ENCODE data around the gene MORC2.

Gene MORC2

DNA sequence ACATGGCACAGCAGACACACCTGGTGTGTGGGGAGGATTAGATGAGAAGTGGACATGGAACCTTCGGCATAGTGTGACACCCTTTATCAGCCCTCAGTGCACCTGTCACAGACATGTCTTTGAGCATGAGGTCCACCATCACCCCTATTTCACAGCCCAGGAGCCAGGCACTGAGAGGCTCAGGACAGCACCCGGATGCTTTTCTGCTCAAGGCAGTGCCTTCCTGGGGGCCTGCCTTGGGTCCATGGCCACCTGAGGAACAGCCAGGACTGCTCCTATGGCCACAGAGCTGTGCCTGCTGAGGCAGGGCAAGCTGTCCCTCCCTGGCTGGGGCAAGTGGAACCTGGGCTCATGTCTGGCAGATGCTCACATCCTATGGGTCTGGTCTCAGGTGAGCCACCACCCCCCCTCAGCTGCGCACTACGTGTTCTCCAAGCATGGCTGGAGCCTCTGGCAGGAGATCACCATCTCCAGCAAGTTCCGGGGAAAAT is 75.8 kb downstream of the MORC2 start:
- Histone ChIP-seq H3K9ac (ENCODE audit: low read depth, low read length) (no peak overlapping the region), H3K9me3 (replicated peaks; ENCODE audit: low read length) (no peaks in the 10 kb centered on the region), H3K4me1 (ENCODE audit: control insufficient read depth, insufficient read depth, low read length) (no peaks in the 10 kb centered on the region), H3K27me3 (ENCODE audit: control insufficient read depth, insufficient read depth, low read length) (no peaks in the 10 kb centered on the region), H3K4me3 (ENCODE audit: low read length) (no peak overlapping the region), H3K36me3 (ENCODE audit: insufficient read depth, low read length) (peaks cover 3% of the 10 kb centered on the region), H3K4me2 (ENCODE audit: low read length) (no peak overlapping the region)

- no peaks in the 10 kb centered on the region for H3K9me3 ChIP-seq (replicated peaks; ENCODE audit: low read length)
- H3K4me3 ChIP-seq (ENCODE audit: low read length): no peak overlapping the region
- no peaks in the 10 kb centered on the region for H3K27me3 ChIP-seq (ENCODE audit: control insufficient read depth, insufficient read depth, low read length)
- no peaks in the 10 kb centered on the region for H3K4me1 ChIP-seq (ENCODE audit: control insufficient read depth, insufficient read depth, low read length)
- no peak overlapping the region for H3K4me2 ChIP-seq (ENCODE audit: low read length)
- peaks cover 3% of the 10 kb centered on the region for H3K36me3 ChIP-seq (ENCODE audit: insufficient read depth, low read length)
- H3K9ac ChIP-seq (ENCODE audit: low read depth, low read length): no peak overlapping the region
Measured at GRCh38 chr22:30892286-30892685, 76.3 kb downstream of the MORC2 start.

DNA sequence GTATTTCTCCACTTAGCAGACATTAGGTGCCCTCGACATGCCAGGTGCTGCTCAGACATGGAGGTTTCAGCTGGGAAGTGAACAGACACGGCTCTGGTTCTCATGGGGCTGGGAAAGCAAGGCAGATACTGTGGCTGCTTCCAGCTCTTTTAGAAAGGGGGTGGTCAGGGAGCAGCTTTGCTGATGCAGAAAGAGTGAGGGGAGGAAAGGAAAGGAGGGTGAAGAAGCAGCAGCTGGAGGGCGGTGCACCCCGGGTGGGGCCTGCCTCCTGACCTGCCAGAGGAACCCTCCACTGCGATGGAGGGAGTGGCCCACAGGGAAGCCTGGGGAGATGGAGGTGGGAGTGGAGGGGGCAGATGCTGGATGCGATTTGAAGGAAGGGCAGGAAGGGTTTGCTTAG is 76.8 kb downstream of the MORC2 start:
- peaks cover 3% of the 10 kb centered on the region for H3K36me3 ChIP-seq (ENCODE audit: insufficient read depth, low read length)
- no peak overlapping the region for H3K4me2 ChIP-seq (ENCODE audit: low read length)
- H3K9ac ChIP-seq (ENCODE audit: low read depth, low read length): no peak overlapping the region
- no peaks in the 10 kb centered on the region for H3K9me3 ChIP-seq (replicated peaks; ENCODE audit: low read length)
- no peaks in the 10 kb centered on the region for H3K4me1 ChIP-seq (ENCODE audit: control insufficient read depth, insufficient read depth, low read length)
- no peaks in the 10 kb centered on the region for H3K27me3 ChIP-seq (ENCODE audit: control insufficient read depth, insufficient read depth, low read length)
- no peak overlapping the region for H3K4me3 ChIP-seq (ENCODE audit: low read length)

- H3K27me3 ChIP-seq (ENCODE audit: control insufficient read depth, insufficient read depth, low read length): no peaks in the 10 kb centered on the region
- no peak overlapping the region for H3K4me3 ChIP-seq (ENCODE audit: low read length)
- H3K4me1 ChIP-seq (ENCODE audit: control insufficient read depth, insufficient read depth, low read length): no peaks in the 10 kb centered on the region
- H3K4me2 ChIP-seq (ENCODE audit: low read length): no peak overlapping the region
- no peaks in the 10 kb centered on the region for H3K9me3 ChIP-seq (replicated peaks; ENCODE audit: low read length)
- peaks cover 3% of the 10 kb centered on the region for H3K36me3 ChIP-seq (ENCODE audit: insufficient read depth, low read length)
- H3K9ac ChIP-seq (ENCODE audit: low read depth, low read length): no peak overlapping the region
Measured at GRCh38 chr22:30891443-30891755, 77.2 kb downstream of the MORC2 start.

- Histone ChIP-seq H3K4me3 (ENCODE audit: low read length) (no peak overlapping the region), H3K9ac (ENCODE audit: low read depth, low read length) (no peak overlapping the region)
Measured at GRCh38 chr22:30890686-30891442, 77.7 kb downstream of the MORC2 start.

GRCh38 chr22:30889996-30890480 is 78.5 kb downstream of the MORC2 start:
- H3K4me2 ChIP-seq (ENCODE audit: low read length): no peak overlapping the region
- H3K4me3 ChIP-seq (ENCODE audit: low read length): no peak overlapping the region
- no peaks in the 10 kb centered on the region for H3K9me3 ChIP-seq (replicated peaks; ENCODE audit: low read length)
- no peaks in the 10 kb centered on the region for H3K27me3 ChIP-seq (ENCODE audit: control insufficient read depth, insufficient read depth, low read length)
- H3K4me1 ChIP-seq (ENCODE audit: control insufficient read depth, insufficient read depth, low read length): no peaks in the 10 kb centered on the region
- peaks cover 3% of the 10 kb centered on the region for H3K36me3 ChIP-seq (ENCODE audit: insufficient read depth, low read length)
- H3K9ac ChIP-seq (ENCODE audit: low read depth, low read length): no peak overlapping the region

More at GRCh38 chr22:30890686-30891442, 77.7 kb downstream of the MORC2 start:
- no peaks in the 10 kb centered on the region for H3K9me3 ChIP-seq (replicated peaks; ENCODE audit: low read length)
- no peaks in the 10 kb centered on the region for H3K27me3 ChIP-seq (ENCODE audit: control insufficient read depth, insufficient read depth, low read length)
- H3K4me1 ChIP-seq (ENCODE audit: control insufficient read depth, insufficient read depth, low read length): no peaks in the 10 kb centered on the region
- H3K4me2 ChIP-seq (ENCODE audit: low read length): no peak overlapping the region
- peaks cover 3% of the 10 kb centered on the region for H3K36me3 ChIP-seq (ENCODE audit: insufficient read depth, low read length)

- no peak overlapping the region for H3K4me3 ChIP-seq (ENCODE audit: low read length)
- H3K9me3 ChIP-seq (replicated peaks; ENCODE audit: low read length): no peaks in the 10 kb centered on the region
- H3K36me3 ChIP-seq (ENCODE audit: insufficient read depth, low read length): peaks cover 3% of the 10 kb centered on the region
- no peak overlapping the region for H3K9ac ChIP-seq (ENCODE audit: low read depth, low read length)
- no peaks in the 10 kb centered on the region for H3K4me1 ChIP-seq (ENCODE audit: control insufficient read depth, insufficient read depth, low read length)
- H3K4me2 ChIP-seq (ENCODE audit: low read length): no peak overlapping the region
- H3K27me3 ChIP-seq (ENCODE audit: control insufficient read depth, insufficient read depth, low read length): no peaks in the 10 kb centered on the region
Measured at GRCh38 chr22:30889268-30889995, 79.1 kb downstream of the MORC2 start.

DNA sequence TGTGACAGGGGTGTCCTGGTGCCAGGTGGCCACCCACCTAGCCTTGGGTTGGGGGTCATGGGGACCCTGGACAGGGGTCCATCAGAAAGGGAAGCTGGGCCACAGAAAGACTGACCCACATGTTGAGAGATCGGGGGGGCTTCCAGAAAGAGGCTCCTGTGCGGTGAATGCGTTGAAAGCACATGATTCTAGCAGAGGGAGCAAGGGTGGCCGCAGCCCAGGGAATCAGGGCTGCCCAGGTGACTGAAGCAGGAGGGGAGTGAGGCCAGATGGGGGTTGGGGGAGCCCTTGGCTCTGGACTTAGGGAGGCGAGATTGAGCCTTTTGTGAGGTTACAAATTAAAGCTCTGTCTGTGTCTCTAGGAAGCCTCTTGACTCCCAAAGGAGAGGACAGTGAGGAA is 80.7 kb downstream of the MORC2 start:
- no peaks in the 10 kb centered on the region for H3K36me3 ChIP-seq (ENCODE audit: insufficient read depth, low read length)
- H3K9me3 ChIP-seq (replicated peaks; ENCODE audit: low read length): no peaks in the 10 kb centered on the region

GRCh38 chr22:30887453-30887852 is 81.1 kb downstream of the MORC2 start:
- H3K4me2 ChIP-seq (ENCODE audit: low read length): no peak overlapping the region
- no peak overlapping the region for H3K4me3 ChIP-seq (ENCODE audit: low read length)
- no peaks in the 10 kb centered on the region for H3K36me3 ChIP-seq (ENCODE audit: insufficient read depth, low read length)
- H3K27me3 ChIP-seq (ENCODE audit: control insufficient read depth, insufficient read depth, low read length): no peaks in the 10 kb centered on the region
- H3K9ac ChIP-seq (ENCODE audit: low read depth, low read length): no peak overlapping the region
- H3K9me3 ChIP-seq (replicated peaks; ENCODE audit: low read length): no peaks in the 10 kb centered on the region
- no peaks in the 10 kb centered on the region for H3K4me1 ChIP-seq (ENCODE audit: control insufficient read depth, insufficient read depth, low read length)

More for the DNA sequence above, 80.7 kb downstream of the MORC2 start:
- Histone ChIP-seq H3K9ac (ENCODE audit: low read depth, low read length) (no peak overlapping the region), H3K4me3 (ENCODE audit: low read length) (no peak overlapping the region), H3K4me1 (ENCODE audit: control insufficient read depth, insufficient read depth, low read length) (no peaks in the 10 kb centered on the region), H3K27me3 (ENCODE audit: control insufficient read depth, insufficient read depth, low read length) (no peaks in the 10 kb centered on the region), H3K4me2 (ENCODE audit: low read length) (no peak overlapping the region)

DNA sequence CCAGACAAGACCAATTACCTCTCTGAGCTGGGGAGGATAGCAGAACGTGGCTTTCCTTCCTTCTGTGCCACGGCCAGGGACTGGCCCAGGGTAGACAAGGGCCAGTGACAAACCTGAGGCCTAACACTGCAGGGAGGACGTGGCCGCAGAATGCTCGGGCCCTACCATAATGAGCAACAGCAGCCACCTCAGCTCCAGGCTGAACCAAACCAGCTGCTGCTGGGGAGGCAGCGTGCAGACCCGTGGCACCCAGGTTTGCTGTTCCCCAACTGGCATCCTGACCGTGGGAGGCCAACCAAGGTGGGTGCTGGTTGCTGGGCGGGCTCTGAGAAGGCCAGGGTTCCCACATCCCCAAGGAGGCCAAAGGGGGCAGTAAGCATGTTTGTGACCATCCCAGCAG is 83.0 kb downstream of the MORC2 start:
- Histone ChIP-seq H3K4me3 (ENCODE audit: low read length) (no peak overlapping the region), H3K36me3 (ENCODE audit: insufficient read depth, low read length) (no peaks in the 10 kb centered on the region), H3K9ac (ENCODE audit: low read depth, low read length) (no peak overlapping the region), H3K4me2 (ENCODE audit: low read length) (no peak overlapping the region), H3K4me1 (ENCODE audit: control insufficient read depth, insufficient read depth, low read length) (no peaks in the 10 kb centered on the region), H3K9me3 (replicated peaks; ENCODE audit: low read length) (no peaks in the 10 kb centered on the region), H3K27me3 (ENCODE audit: control insufficient read depth, insufficient read depth, low read length) (no peaks in the 10 kb centered on the region)

DNA sequence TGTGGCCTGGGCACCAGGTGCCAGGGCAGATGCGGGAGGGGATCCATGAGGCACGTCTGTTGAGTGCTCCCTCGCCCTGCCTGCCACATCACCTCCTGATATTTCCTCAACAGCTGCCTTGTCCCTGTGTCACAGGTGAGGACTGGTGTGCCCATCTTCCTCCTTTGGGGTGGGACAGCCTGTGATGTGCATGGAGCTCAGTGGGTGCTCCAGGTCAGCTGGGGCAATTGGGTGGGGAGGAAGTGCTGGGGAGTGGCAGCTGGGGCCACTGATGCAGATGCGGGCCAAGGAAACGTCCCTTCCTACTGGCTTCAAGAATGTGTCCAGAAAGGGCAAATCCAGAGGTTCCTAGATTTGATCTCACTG is 83.6 kb downstream of the MORC2 start:
- H3K27me3 ChIP-seq (ENCODE audit: control insufficient read depth, insufficient read depth, low read length): no peaks in the 10 kb centered on the region
- H3K9me3 ChIP-seq (replicated peaks; ENCODE audit: low read length): no peaks in the 10 kb centered on the region
- no peak overlapping the region for H3K4me2 ChIP-seq (ENCODE audit: low read length)
- no peak overlapping the region for H3K4me3 ChIP-seq (ENCODE audit: low read length)
- no peak overlapping the region for H3K9ac ChIP-seq (ENCODE audit: low read depth, low read length)
- no peaks in the 10 kb centered on the region for H3K36me3 ChIP-seq (ENCODE audit: insufficient read depth, low read length)
- H3K4me1 ChIP-seq (ENCODE audit: control insufficient read depth, insufficient read depth, low read length): no peaks in the 10 kb centered on the region
